Measurements from ENCODE around the gene TMC5. TPM values are rescaled to one million over a fixed set of nuclear protein-coding genes. Genes with fewer than 3 reads are reported as not detected.

TMC5 gene
- polyA plus RNA-seq, 1 donor from 2014 or later: not detected

Other genes with a start within 250 kb of the TMC5 start
- 3.0 and 5.5 TPM in 2 replicates for gene SYT17, start 249.6 kb upstream of the TMC5 start, polyA plus RNA-seq
- gene CLEC19A, start 132.2 kb upstream of the TMC5 start, polyA plus RNA-seq: not detected in 2 replicates
- 74.7 and 76.6 TPM in 2 replicates for gene GDE1, start 104.2 kb downstream of the TMC5 start, polyA plus RNA-seq
- gene CCP110, start 106.1 kb downstream of the TMC5 start, polyA plus RNA-seq: 38.4 and 40.3 TPM in 2 replicates
- gene VPS35L, start 137.8 kb downstream of the TMC5 start, polyA plus RNA-seq: 29.8 and 30.2 TPM in 2 replicates